Brain microvascular endothelial cell (primary cell): ENCODE data around the gene ADH5.

ENCODE experiments used
- DNase-seq: peaks from one replicate; pipeline ENCODE4 v3.0.0-alpha.2; 2020
- H3K27ac ChIP-seq: fragments of 250-450 bp; sonication (Bioruptor Pico); 2 replicates; pipeline ENCODE4 v1.5.1; 2020; ENCODE audit warnings: mild to moderate bottlenecking, moderate library complexity
- H3K27me3 ChIP-seq: fragments of 250-450 bp; sonication (Bioruptor Pico); replicated peaks from 2 replicates; pipeline ENCODE4 v1.5.1; 2020; ENCODE audit warnings: mild to moderate bottlenecking
- H3K36me3 ChIP-seq: fragments of 250-450 bp; sonication (Bioruptor Pico); replicated peaks from 2 replicates; pipeline ENCODE4 v1.5.1; 2020; ENCODE audit warnings: mild to moderate bottlenecking
- H3K4me3 ChIP-seq: 2 replicates; pipeline ENCODE4 v1.5.1; 2011; ENCODE audit warnings: low read depth, mild to moderate bottlenecking, control low read depth, low read length, moderate library complexity
- in situ Hi-C: cut with HindIII; loops from 2 replicates; pipeline ENCODE4 v1.10.0; 2017; ENCODE audit warnings: low sequenced_read_pairs, low pct_ligation_motif_present
- TF ChIP-seq, protein P1 (sequence below): IDR thresholded peaks from 2 replicates; pipeline ENCODE4 v1.5.1; 2011; ENCODE audit warnings: low read depth, mild to moderate bottlenecking, moderate library complexity, low read length, control low read depth, inconsistent platforms; ENCODE audit errors: missing control alignments

Gene ADH5

DNA sequence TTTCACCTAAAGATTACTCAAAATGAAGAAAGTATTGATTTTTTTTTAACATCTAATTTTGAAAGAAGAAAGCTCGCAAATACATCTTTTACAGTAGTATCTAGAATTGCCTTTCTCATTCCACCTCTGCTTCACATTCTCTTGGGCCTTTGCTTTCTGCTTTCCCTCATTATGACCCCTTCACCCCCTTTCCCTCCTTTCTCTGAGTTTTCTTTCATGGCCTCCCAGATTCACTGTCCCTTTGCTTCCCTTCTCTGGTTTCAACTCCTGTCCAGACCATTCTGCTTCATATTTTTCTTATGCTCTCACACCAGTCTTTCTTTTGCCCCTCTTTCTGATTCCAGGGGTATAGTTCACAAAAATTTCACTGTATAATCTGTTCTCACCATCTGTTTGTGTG, 29.0 kb downstream of the ADH5 start:
- DNase-seq, result no peak
- Histone ChIP-seq H3K27ac (peak overlapping the region; percentile 52), H3K36me3 (peaks cover 11% of the 10 kb centered on the region), H3K4me3 (no peak overlapping the region), H3K27me3 (no peaks in the 10 kb centered on the region)
- in situ Hi-C loops, result no loop called here
- TF ChIP-seq, protein P1, sequence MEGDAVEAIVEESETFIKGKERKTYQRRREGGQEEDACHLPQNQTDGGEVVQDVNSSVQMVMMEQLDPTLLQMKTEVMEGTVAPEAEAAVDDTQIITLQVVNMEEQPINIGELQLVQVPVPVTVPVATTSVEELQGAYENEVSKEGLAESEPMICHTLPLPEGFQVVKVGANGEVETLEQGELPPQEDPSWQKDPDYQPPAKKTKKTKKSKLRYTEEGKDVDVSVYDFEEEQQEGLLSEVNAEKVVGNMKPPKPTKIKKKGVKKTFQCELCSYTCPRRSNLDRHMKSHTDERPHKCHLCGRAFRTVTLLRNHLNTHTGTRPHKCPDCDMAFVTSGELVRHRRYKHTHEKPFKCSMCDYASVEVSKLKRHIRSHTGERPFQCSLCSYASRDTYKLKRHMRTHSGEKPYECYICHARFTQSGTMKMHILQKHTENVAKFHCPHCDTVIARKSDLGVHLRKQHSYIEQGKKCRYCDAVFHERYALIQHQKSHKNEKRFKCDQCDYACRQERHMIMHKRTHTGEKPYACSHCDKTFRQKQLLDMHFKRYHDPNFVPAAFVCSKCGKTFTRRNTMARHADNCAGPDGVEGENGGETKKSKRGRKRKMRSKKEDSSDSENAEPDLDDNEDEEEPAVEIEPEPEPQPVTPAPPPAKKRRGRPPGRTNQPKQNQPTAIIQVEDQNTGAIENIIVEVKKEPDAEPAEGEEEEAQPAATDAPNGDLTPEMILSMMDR, result no peak

DNA sequence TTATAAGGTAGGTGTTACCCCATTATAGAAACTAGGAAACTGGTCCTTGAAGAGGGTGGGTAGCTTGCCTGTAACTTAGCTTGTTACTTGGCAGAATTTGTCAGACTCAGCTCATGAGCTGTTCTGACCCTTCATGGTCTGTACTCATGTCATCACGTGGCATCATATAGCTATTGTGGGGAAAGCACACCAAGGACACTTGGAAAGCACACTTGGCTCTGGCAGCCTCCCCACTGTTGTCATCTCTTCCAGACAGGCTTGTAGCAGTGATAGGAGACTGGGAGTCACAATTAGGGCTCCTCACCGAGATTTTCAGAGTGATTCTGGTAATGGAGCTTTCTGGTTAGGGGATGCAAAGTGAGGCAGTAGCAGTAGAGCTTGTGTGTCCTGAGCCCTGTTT, 30.4 kb downstream of the ADH5 start:
- no peak for DNase-seq
- TF ChIP-seq, protein P1, result no peak
- H3K27ac ChIP-seq, result no peak overlapping the region
- no peak overlapping the region for H3K4me3 ChIP-seq
- in situ Hi-C loops, result no loop called here
- no peaks in the 10 kb centered on the region for H3K27me3 ChIP-seq
- H3K36me3 ChIP-seq, result peaks cover 14% of the 10 kb centered on the region

DNA sequence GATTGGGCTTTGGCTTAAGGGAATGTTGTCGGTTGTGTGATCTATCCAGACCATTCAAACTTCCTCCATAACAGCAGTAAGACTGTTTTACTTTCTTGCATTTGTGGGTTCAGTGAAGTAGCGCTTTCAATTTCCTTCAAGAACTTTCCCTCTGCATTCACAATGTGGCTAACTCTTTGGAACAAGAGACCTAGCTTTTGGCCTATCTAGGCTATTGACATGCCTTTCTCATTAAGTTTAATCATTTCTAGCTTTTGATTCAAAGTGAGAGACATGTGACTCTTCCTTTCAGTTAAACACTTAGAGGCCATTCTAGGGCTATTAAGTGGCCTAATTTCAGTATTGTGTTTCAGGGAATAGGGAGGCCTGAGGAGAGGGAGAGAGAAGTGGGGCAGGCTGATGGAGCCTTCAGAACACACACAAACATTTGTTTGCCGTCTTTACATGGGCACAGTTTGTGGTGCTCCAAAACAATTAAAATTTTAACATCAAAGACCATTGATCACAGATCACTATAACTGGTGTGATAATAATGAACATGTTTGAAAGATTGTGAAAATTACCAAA, 34.1 kb downstream of the ADH5 start:
- peaks cover 21% of the 10 kb centered on the region for H3K36me3 ChIP-seq
- H3K27me3 ChIP-seq, result no peaks in the 10 kb centered on the region
- H3K4me3 ChIP-seq, result no peak overlapping the region
- in situ Hi-C loops, result no loop called here
- TF ChIP-seq, protein P1, result no peak
- no peak for DNase-seq
- H3K27ac ChIP-seq, result no peak overlapping the region

GRCh38 chr4:99052902-99053301, 35.7 kb downstream of the ADH5 start:
- Histone ChIP-seq H3K36me3 (peaks cover 16% of the 10 kb centered on the region), H3K27ac (no peak overlapping the region), H3K4me3 (no peak overlapping the region), H3K27me3 (no peaks in the 10 kb centered on the region)
- in situ Hi-C loops, result no loop called here
- TF ChIP-seq, protein P1, result no peak
- no peak for DNase-seq

DNA sequence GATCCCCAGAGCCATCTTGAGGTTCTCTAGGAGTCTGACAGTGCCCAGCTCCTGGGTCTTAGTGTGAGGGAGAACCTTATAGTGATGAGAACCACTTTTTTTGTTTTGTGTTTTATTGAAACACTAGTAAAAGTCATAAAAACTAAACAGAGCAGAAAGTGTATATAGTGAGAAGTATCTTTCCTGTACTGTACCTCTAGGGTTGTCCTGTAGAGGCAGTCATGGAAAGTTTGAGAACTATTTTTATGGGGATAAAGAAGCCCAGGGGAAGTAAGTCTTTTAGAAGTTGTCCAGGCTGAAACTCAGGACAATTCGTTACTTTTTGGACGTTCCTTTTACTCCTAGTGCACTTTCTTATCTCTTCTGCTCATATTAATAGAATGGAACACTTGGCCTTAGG, 40.9 kb downstream of the ADH5 start:
- no peak overlapping the region for H3K27ac ChIP-seq
- no peak overlapping the region for H3K4me3 ChIP-seq
- no peaks in the 10 kb centered on the region for H3K27me3 ChIP-seq
- H3K36me3 ChIP-seq, result peaks cover 16% of the 10 kb centered on the region
- in situ Hi-C loops, result no loop called here
- DNase-seq, result no peak
- TF ChIP-seq, protein P1, result no peak

DNA sequence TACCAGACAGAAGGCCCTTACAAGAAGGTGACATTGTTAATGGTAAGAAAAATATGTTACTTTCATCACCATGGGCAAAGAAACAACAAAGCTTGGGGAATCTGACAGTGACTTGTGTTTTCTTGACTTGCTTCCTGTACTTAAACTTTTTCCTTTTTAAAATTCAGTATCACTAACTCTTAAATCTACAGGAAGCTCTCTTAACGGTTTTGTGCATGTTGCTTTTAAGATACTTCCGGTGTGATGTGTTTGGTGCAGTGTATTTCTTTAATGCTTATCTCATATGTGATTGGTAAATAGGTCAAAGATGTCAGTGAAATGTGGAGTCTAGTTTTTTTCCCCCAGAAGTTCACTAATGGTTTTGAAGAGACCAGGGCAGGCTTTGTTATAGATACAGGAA, 45.2 kb downstream of the ADH5 start:
- peaks cover 5% of the 10 kb centered on the region for H3K36me3 ChIP-seq
- H3K27me3 ChIP-seq, result no peaks in the 10 kb centered on the region
- in situ Hi-C loops, result no loop called here
- H3K27ac ChIP-seq, result no peak overlapping the region
- TF ChIP-seq, protein P1, result no peak
- DNase-seq, result no peak
- H3K4me3 ChIP-seq, result no peak overlapping the region
